WTC11 (cell line): ENCODE results near the gene SEMA3F. TPM values are rescaled to one million over a fixed set of nuclear protein-coding genes. Genes with fewer than 3 reads are reported as not detected.

Experiments
- ATAC-seq: fragments of 200-7000 bp; cut with Tn5 transposase; 2 replicates; pipeline ENCODE4 v1.10.0; 2021; ENCODE audit warnings: mild to moderate bottlenecking, moderate library complexity
- CTCF ChIA-PET: fragments of 300-600 bp; sonication (Branson Sonifier 250); formaldehyde crosslinking; loops from one replicate; lab custom pipeline; 2021; ENCODE audit warnings: antibody characterized with exemption; lab: Charles Lee
- POLR2A ChIA-PET: fragments of 350-600 bp; sonication (Branson Sonifier 250); formaldehyde crosslinking; loops from one replicate; lab custom pipeline; 2021; ENCODE audit warnings: antibody characterized with exemption; lab: Charles Lee
- DNase-seq: peaks from one replicate; pipeline ENCODE4 v3.0.0; 2021; ENCODE audit warnings: low spot score
- H3K27ac Mint-ChIP-seq: 2 replicates; pipeline ENCODE4 v1.8.0; 2021; ENCODE audit warnings: mixed read lengths
- H3K27me3 Mint-ChIP-seq: 2 replicates; pipeline ENCODE4 v1.8.0; 2021; ENCODE audit warnings: low read depth, mild to moderate bottlenecking, moderate library complexity, mixed read lengths
- H3K36me3 Mint-ChIP-seq: 2 replicates; pipeline ENCODE4 v1.8.0; 2021; ENCODE audit warnings: mixed read lengths
- H3K4me1 Mint-ChIP-seq: 2 replicates; pipeline ENCODE4 v1.8.0; 2022; ENCODE audit warnings: mixed read lengths
- H3K4me3 Mint-ChIP-seq: 2 replicates; pipeline ENCODE4 v1.8.0; 2021; ENCODE audit warnings: mild to moderate bottlenecking, moderate library complexity, mixed read lengths
- H3K9me3 Mint-ChIP-seq: 2 replicates; pipeline ENCODE4 v1.8.0; 2021; ENCODE audit warnings: mixed read lengths
- CBFB ChIP-seq: sonication (generic); formaldehyde crosslinking; IDR thresholded peaks from 2 replicates; pipeline ENCODE4 v1.8.1; 2022; ENCODE audit warnings: mild to moderate bottlenecking, low read depth, missing genetic modification reagents
- FOXP1 ChIP-seq: sonication (generic); formaldehyde crosslinking; IDR thresholded peaks from 2 replicates; pipeline ENCODE4 v1.8.0; 2022; ENCODE audit warnings: missing genetic modification reagents, mild to moderate bottlenecking, moderate library complexity, borderline replicate concordance
- HMGA2 ChIP-seq: fragments of 250-450 bp; sonication (Bioruptor Pico); IDR thresholded peaks from 2 replicates; pipeline ENCODE4 v1.4.0; 2021; ENCODE audit warnings: mild to moderate bottlenecking, moderate library complexity
- HMGXB4 ChIP-seq: sonication (generic); formaldehyde crosslinking; IDR thresholded peaks from 2 replicates; pipeline ENCODE4 v1.8.1; 2023; ENCODE audit warnings: mild to moderate bottlenecking, moderate library complexity, missing genetic modification reagents
- JAZF1 ChIP-seq: fragments of 250-450 bp; sonication (Bioruptor Pico); IDR thresholded peaks from 2 replicates; pipeline ENCODE4 v1.9.0; 2021; ENCODE audit warnings: moderate library complexity, mild to moderate bottlenecking, inconsistent platforms
- MYBL2 ChIP-seq: sonication (generic); formaldehyde crosslinking; IDR thresholded peaks from 2 replicates; pipeline ENCODE4 v1.8.1; 2023; ENCODE audit warnings: mild to moderate bottlenecking, moderate library complexity, missing genetic modification reagents
- NR2C2 ChIP-seq: sonication (generic); formaldehyde crosslinking; IDR thresholded peaks from 2 replicates; pipeline ENCODE4 v1.8.0; 2022; ENCODE audit warnings: mild to moderate bottlenecking, missing genetic modification reagents
- RORB ChIP-seq: fragments of 250-450 bp; sonication (Bioruptor Pico); IDR thresholded peaks from 2 replicates; pipeline ENCODE4 v1.9.0; 2021; ENCODE audit warnings: mild to moderate bottlenecking
- SMAD3 ChIP-seq: sonication (generic); formaldehyde crosslinking; IDR thresholded peaks from 2 replicates; pipeline ENCODE4 v1.8.0; 2022; ENCODE audit warnings: missing genetic modification reagents, mild to moderate bottlenecking, borderline replicate concordance
- SMAD4 ChIP-seq: sonication (generic); formaldehyde crosslinking; IDR thresholded peaks from 2 replicates; pipeline ENCODE4 v1.8.0; 2022; ENCODE audit warnings: mild to moderate bottlenecking, missing genetic modification reagents
- SOX15 ChIP-seq: fragments of 250-450 bp; sonication (Bioruptor Pico); IDR thresholded peaks from 2 replicates; pipeline ENCODE4 v1.9.0; 2021; ENCODE audit warnings: mild to moderate bottlenecking
- SP1 ChIP-seq: sonication (generic); formaldehyde crosslinking; conservative IDR thresholded peaks from 2 replicates; pipeline ENCODE4 v1.8.1; 2022; ENCODE audit warnings: missing genetic modification reagents
- TEAD1 ChIP-seq: sonication (generic); formaldehyde crosslinking; IDR thresholded peaks from 2 replicates; pipeline ENCODE4 v1.8.0; 2022; ENCODE audit warnings: mild to moderate bottlenecking, missing genetic modification reagents
- TP53 ChIP-seq: sonication (generic); formaldehyde crosslinking; IDR thresholded peaks from 2 replicates; pipeline ENCODE4 v1.8.1; 2023; ENCODE audit warnings: mild to moderate bottlenecking, missing genetic modification reagents
- USF1 ChIP-seq: sonication (generic); formaldehyde crosslinking; IDR thresholded peaks from 2 replicates; pipeline ENCODE4 v1.8.0; 2022; ENCODE audit warnings: mild to moderate bottlenecking, missing genetic modification reagents
- ZBTB21 ChIP-seq: sonication (generic); formaldehyde crosslinking; IDR thresholded peaks from 2 replicates; pipeline ENCODE4 v1.8.1; 2023; ENCODE audit warnings: mild to moderate bottlenecking, missing genetic modification reagents, borderline replicate concordance
- ZMAT4 ChIP-seq: fragments of 250-450 bp; sonication (Bioruptor Pico); IDR thresholded peaks from 2 replicates; pipeline ENCODE4 v1.9.0; 2021; ENCODE audit warnings: mild to moderate bottlenecking
- ZNF121 ChIP-seq: sonication (generic); formaldehyde crosslinking; IDR thresholded peaks from 2 replicates; pipeline ENCODE4 v1.8.0; 2023; ENCODE audit warnings: missing genetic modification reagents
- ZNF423 ChIP-seq: fragments of 250-450 bp; sonication (Bioruptor Pico); IDR thresholded peaks from 2 replicates; pipeline ENCODE4 v2.1.2; 2022; ENCODE audit warnings: mild to moderate bottlenecking, moderate library complexity
- total RNA-seq: library from RNA; stranded (reverse); gene quantifications from 3 replicates; pipeline ENCODE4 v1.2.3, GENCODE V29; 2021
- TF ChIP-seq, protein P1 (sequence below): sonication (generic); formaldehyde crosslinking; conservative IDR thresholded peaks from 2 replicates; pipeline ENCODE4 v1.8.1; 2023; ENCODE audit warnings: mild to moderate bottlenecking, low read depth, missing genetic modification reagents, moderate library complexity
- TF ChIP-seq, protein P2 (sequence below): sonication (generic); formaldehyde crosslinking; IDR thresholded peaks from 2 replicates; pipeline ENCODE4 v1.8.1; 2023; ENCODE audit warnings: mild to moderate bottlenecking, missing genetic modification reagents, moderate library complexity
- TF ChIP-seq, protein P3 (sequence below): sonication (generic); formaldehyde crosslinking; IDR thresholded peaks from 2 replicates; pipeline ENCODE4 v1.8.0; 2022; ENCODE audit warnings: missing genetic modification reagents
- TF ChIP-seq, protein P4 (sequence below): sonication (generic); formaldehyde crosslinking; IDR thresholded peaks from 2 replicates; pipeline ENCODE4 v1.8.1; 2023; ENCODE audit warnings: mild to moderate bottlenecking, missing genetic modification reagents, moderate library complexity
- TF ChIP-seq, protein P5 (sequence below): sonication (generic); formaldehyde crosslinking; IDR thresholded peaks from 2 replicates; pipeline ENCODE4 v1.8.1; 2023; ENCODE audit warnings: mild to moderate bottlenecking, missing genetic modification reagents

The SEMA3F gene
- total RNA-seq, 1 experiment from 2014 or later: 49.0 TPM

GRCh38 chr3:50154840-50155490 is at the start of gene SEMA3F (continued):
- TF ChIP-seq, protein P1, sequence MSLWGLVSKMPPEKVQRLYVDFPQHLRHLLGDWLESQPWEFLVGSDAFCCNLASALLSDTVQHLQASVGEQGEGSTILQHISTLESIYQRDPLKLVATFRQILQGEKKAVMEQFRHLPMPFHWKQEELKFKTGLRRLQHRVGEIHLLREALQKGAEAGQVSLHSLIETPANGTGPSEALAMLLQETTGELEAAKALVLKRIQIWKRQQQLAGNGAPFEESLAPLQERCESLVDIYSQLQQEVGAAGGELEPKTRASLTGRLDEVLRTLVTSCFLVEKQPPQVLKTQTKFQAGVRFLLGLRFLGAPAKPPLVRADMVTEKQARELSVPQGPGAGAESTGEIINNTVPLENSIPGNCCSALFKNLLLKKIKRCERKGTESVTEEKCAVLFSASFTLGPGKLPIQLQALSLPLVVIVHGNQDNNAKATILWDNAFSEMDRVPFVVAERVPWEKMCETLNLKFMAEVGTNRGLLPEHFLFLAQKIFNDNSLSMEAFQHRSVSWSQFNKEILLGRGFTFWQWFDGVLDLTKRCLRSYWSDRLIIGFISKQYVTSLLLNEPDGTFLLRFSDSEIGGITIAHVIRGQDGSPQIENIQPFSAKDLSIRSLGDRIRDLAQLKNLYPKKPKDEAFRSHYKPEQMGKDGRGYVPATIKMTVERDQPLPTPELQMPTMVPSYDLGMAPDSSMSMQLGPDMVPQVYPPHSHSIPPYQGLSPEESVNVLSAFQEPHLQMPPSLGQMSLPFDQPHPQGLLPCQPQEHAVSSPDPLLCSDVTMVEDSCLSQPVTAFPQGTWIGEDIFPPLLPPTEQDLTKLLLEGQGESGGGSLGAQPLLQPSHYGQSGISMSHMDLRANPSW (CRISPR knock-in tag): no peak
- TF ChIP-seq ZNF121 (CRISPR knock-in tag): no peak
- peak; percentile 3; the same call in 1 of the 2 replicates for TF ChIP-seq HMGXB4 (CRISPR knock-in tag)
- no peak for TF ChIP-seq MYBL2 (CRISPR knock-in tag)
- TF ChIP-seq NR2C2 (CRISPR knock-in tag): no peak
- TF ChIP-seq ZNF423 (CRISPR knock-in tag): peak; percentile 85
- TF ChIP-seq SMAD3 (CRISPR knock-in tag): no peak
- TF ChIP-seq, protein P2, sequence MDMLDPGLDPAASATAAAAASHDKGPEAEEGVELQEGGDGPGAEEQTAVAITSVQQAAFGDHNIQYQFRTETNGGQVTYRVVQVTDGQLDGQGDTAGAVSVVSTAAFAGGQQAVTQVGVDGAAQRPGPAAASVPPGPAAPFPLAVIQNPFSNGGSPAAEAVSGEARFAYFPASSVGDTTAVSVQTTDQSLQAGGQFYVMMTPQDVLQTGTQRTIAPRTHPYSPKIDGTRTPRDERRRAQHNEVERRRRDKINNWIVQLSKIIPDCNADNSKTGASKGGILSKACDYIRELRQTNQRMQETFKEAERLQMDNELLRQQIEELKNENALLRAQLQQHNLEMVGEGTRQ (CRISPR knock-in tag): no peak; the same call in 1 of the 2 replicates
- no peak for TF ChIP-seq ZMAT4 (CRISPR knock-in tag)
- no peak for TF ChIP-seq FOXP1
- TF ChIP-seq, protein P3, sequence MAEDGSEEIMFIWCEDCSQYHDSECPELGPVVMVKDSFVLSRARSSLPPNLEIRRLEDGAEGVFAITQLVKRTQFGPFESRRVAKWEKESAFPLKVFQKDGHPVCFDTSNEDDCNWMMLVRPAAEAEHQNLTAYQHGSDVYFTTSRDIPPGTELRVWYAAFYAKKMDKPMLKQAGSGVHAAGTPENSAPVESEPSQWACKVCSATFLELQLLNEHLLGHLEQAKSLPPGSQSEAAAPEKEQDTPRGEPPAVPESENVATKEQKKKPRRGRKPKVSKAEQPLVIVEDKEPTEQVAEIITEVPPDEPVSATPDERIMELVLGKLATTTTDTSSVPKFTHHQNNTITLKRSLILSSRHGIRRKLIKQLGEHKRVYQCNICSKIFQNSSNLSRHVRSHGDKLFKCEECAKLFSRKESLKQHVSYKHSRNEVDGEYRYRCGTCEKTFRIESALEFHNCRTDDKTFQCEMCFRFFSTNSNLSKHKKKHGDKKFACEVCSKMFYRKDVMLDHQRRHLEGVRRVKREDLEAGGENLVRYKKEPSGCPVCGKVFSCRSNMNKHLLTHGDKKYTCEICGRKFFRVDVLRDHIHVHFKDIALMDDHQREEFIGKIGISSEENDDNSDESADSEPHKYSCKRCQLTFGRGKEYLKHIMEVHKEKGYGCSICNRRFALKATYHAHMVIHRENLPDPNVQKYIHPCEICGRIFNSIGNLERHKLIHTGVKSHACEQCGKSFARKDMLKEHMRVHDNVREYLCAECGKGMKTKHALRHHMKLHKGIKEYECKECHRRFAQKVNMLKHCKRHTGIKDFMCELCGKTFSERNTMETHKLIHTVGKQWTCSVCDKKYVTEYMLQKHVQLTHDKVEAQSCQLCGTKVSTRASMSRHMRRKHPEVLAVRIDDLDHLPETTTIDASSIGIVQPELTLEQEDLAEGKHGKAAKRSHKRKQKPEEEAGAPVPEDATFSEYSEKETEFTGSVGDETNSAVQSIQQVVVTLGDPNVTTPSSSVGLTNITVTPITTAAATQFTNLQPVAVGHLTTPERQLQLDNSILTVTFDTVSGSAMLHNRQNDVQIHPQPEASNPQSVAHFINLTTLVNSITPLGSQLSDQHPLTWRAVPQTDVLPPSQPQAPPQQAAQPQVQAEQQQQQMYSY: no peak
- no peak for TF ChIP-seq TEAD1 (CRISPR knock-in tag)
- no peak for TF ChIP-seq RORB
- TF ChIP-seq SP1: peak; percentile 40; the same call in 1 of the 2 replicates
- TF ChIP-seq, all 79 proteins: peak for 5

DNA sequence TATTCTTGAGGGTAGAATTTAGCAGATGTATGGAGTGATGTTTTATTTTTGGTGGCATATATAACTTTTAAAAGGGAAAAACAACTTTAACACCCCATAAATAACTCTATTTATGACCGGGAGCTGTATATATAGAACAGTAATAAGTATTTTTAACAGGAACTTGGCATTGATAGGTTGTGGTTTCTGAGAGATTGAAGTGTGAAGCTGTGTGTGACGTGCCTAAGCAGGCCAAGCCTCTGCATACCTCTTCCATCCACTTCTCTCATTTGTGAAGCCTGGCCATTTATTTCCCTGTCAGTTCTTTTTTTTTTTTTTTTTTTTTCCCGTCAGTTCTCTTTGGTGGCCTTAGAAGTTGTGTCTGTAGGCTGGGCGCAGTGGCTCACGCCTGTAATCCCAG is 43.4 kb upstream of the SEMA3F start:
- no peak for ATAC-seq
- H3K4me3 Mint-ChIP-seq: no peak overlapping the region
- ChIA-PET CTCF (interaction anchor here (0.7 to 1.3 kb wide), 3 partner anchors 80 to 411 kb away, joined by 3 to 4 read pairs (median 4); no protein-coding TSS in a partner anchor), POLR2A (no interaction called here)
- H3K4me1 Mint-ChIP-seq: peaks cover 3% of the 10 kb centered on the region; the same call in 1 of the 2 replicates
- no peak overlapping the region for H3K27ac Mint-ChIP-seq
- no peaks in the 10 kb centered on the region for H3K9me3 Mint-ChIP-seq
- peaks cover 86% of the 10 kb centered on the region for H3K36me3 Mint-ChIP-seq
- no peak for DNase-seq
- no peaks in the 10 kb centered on the region for H3K27me3 Mint-ChIP-seq
- TF ChIP-seq USF1 (CRISPR knock-in tag) (no peak), JAZF1 (CRISPR knock-in tag) (no peak), CBFB (CRISPR knock-in tag) (no peak), SMAD4 (CRISPR knock-in tag) (no peak), TP53 (CRISPR knock-in tag) (no peak), SOX15 (CRISPR knock-in tag) (no peak), ZBTB21 (CRISPR knock-in tag) (no peak), HMGA2 (no peak)
- TF ChIP-seq, protein P4, sequence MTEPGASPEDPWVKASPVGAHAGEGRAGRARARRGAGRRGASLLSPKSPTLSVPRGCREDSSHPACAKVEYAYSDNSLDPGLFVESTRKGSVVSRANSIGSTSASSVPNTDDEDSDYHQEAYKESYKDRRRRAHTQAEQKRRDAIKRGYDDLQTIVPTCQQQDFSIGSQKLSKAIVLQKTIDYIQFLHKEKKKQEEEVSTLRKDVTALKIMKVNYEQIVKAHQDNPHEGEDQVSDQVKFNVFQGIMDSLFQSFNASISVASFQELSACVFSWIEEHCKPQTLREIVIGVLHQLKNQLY: no peak
- TF ChIP-seq, protein P5, sequence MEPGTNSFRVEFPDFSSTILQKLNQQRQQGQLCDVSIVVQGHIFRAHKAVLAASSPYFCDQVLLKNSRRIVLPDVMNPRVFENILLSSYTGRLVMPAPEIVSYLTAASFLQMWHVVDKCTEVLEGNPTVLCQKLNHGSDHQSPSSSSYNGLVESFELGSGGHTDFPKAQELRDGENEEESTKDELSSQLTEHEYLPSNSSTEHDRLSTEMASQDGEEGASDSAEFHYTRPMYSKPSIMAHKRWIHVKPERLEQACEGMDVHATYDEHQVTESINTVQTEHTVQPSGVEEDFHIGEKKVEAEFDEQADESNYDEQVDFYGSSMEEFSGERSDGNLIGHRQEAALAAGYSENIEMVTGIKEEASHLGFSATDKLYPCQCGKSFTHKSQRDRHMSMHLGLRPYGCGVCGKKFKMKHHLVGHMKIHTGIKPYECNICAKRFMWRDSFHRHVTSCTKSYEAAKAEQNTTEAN: no peak
